ENCODE measurements around the gene RELA.

- TF ChIP-seq, protein P1, sequence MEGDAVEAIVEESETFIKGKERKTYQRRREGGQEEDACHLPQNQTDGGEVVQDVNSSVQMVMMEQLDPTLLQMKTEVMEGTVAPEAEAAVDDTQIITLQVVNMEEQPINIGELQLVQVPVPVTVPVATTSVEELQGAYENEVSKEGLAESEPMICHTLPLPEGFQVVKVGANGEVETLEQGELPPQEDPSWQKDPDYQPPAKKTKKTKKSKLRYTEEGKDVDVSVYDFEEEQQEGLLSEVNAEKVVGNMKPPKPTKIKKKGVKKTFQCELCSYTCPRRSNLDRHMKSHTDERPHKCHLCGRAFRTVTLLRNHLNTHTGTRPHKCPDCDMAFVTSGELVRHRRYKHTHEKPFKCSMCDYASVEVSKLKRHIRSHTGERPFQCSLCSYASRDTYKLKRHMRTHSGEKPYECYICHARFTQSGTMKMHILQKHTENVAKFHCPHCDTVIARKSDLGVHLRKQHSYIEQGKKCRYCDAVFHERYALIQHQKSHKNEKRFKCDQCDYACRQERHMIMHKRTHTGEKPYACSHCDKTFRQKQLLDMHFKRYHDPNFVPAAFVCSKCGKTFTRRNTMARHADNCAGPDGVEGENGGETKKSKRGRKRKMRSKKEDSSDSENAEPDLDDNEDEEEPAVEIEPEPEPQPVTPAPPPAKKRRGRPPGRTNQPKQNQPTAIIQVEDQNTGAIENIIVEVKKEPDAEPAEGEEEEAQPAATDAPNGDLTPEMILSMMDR (conservative IDR thresholded peaks at IDR 0.05; ENCODE audit: low read length) = no peak
- no peak for TF ChIP-seq EZH2phosphoT487 (IDR thresholded peaks at IDR 0.05; ENCODE audit: borderline replicate concordance, low read depth, low read length)
Measured at GRCh38 chr11:65617990-65618751, 44.5 kb downstream of the RELA start.

All from OCI-LY7 (cell line).